HG02642 (cell line): Measurements from ENCODE around the gene TRIB2.

Experiments
- ATAC-seq: cut with Tn5 transposase; IDR thresholded peaks from one replicate; pipeline ENCODE4 v1.9.1; 2021; ENCODE audit warnings: mild to moderate bottlenecking; ENCODE audit not compliant: unreplicated experiment, poor library complexity

Gene TRIB2

GRCh38 chr2:12694990-12695774, 21.6 kb upstream of the TRIB2 start:
- ATAC-seq = no peak

GRCh38 chr2:12697617-12698016, 19.1 kb upstream of the TRIB2 start:
- no peak for ATAC-seq

- ATAC-seq = no peak
These were observed 15.7 kb upstream of the TRIB2 start for GRCh38 chr2:12700989-12701388.

- no peak for ATAC-seq
These were observed 15.0 kb upstream of the TRIB2 start for GRCh38 chr2:12701786-12702167.

GRCh38 chr2:12702168-12703121, 14.3 kb upstream of the TRIB2 start:
- no peak for ATAC-seq

- no peak for ATAC-seq
These were observed 12.4 kb upstream of the TRIB2 start for GRCh38 chr2:12704378-12704777.

- ATAC-seq = no peak
These were observed 11.5 kb upstream of the TRIB2 start for GRCh38 chr2:12705230-12705629.

- no peak for ATAC-seq
These were observed 11.0 kb upstream of the TRIB2 start for GRCh38 chr2:12705742-12706141.

- no peak for ATAC-seq
These were observed 8.1 kb upstream of the TRIB2 start for GRCh38 chr2:12708508-12709206.

- no peak for ATAC-seq
These were observed 7.6 kb upstream of the TRIB2 start for GRCh38 chr2:12709207-12709522.

GRCh38 chr2:12710301-12710700, 6.4 kb upstream of the TRIB2 start:
- no peak for ATAC-seq

- no peak for ATAC-seq
These were observed 5.4 kb upstream of the TRIB2 start for GRCh38 chr2:12711339-12711738.

GRCh38 chr2:12712881-12713280, 3.9 kb upstream of the TRIB2 start:
- no peak for ATAC-seq

GRCh38 chr2:12714391-12715221, 2.1 kb upstream of the TRIB2 start:
- no peak for ATAC-seq

- ATAC-seq = no peak
These were observed 1.3 kb upstream of the TRIB2 start for GRCh38 chr2:12715258-12716031.

GRCh38 chr2:12716032-12716281, 779 bp upstream of the TRIB2 start:
- ATAC-seq = peak; percentile 33

- peak; percentile 33 for ATAC-seq
These were observed 667 bp downstream of the TRIB2 start for GRCh38 chr2:12717191-12718014.

- no peak for ATAC-seq
These were observed 1.4 kb downstream of the TRIB2 start for GRCh38 chr2:12718015-12718671.
